Activated B cell treated with CpG ODN at 0.5 μM for 24 hours (primary cell): ENCODE measurements around the gene SHQ1. TPM values are rescaled to one million over a fixed set of nuclear protein-coding genes. Genes with fewer than 3 reads are reported as not detected.

Source experiments
- ATAC-seq: fragments of 200-7000 bp; cut with Tn5 transposase; one replicate; pipeline ENCODE4 v1.10.0; 2021; ENCODE audit warnings: low read depth, mild to moderate bottlenecking, moderate library complexity
- CTCF ChIA-PET: fragments of 350-600 bp; sonication (Branson Sonifier 250); formaldehyde crosslinking; loops from one replicate; lab custom pipeline; 2021; ENCODE audit warnings: antibody characterized with exemption; lab: Charles Lee
- POLR2A ChIA-PET: fragments of 350-600 bp; sonication (Branson Sonifier 250); formaldehyde crosslinking; loops from one replicate; lab custom pipeline; 2021; ENCODE audit warnings: antibody characterized with exemption; lab: Charles Lee
- DNase-seq: peaks from one replicate; pipeline ENCODE4 v3.0.0; 2022
- H3K27ac Mint-ChIP-seq: one replicate; pipeline ENCODE4 v1.8.0; 2020; ENCODE audit warnings: mixed read lengths
- H3K27me3 Mint-ChIP-seq: one replicate; pipeline ENCODE4 v1.8.0; 2021; ENCODE audit warnings: mixed read lengths
- H3K36me3 Mint-ChIP-seq: one replicate; pipeline ENCODE4 v1.8.0; 2021; ENCODE audit warnings: low read depth, mixed read lengths
- H3K4me1 Mint-ChIP-seq: one replicate; pipeline ENCODE4 v1.8.0; 2021; ENCODE audit warnings: mixed read lengths
- H3K4me3 Mint-ChIP-seq: one replicate; pipeline ENCODE4 v1.8.0; 2020; ENCODE audit warnings: mild to moderate bottlenecking, mixed read lengths
- H3K9me3 Mint-ChIP-seq: one replicate; pipeline ENCODE4 v1.8.0; 2020; ENCODE audit warnings: mixed read lengths
- CTCF ChIP-seq: fragments of 200-600 bp; IDR thresholded peaks from one replicate; pipeline ENCODE4 v1.8.0; 2022; ENCODE audit warnings: antibody characterized with exemption, mild to moderate bottlenecking
- intact Hi-C: fragments of 100-400 bp; cut with micrococcal nuclease; formaldehyde crosslinking; loops from one replicate; pipeline ENCODE4 v1.15.1; 2024
- total RNA-seq: library from RNA; stranded (reverse); gene quantifications from 2 replicates; pipeline ENCODE4 v1.2.3, GENCODE V29; 2022

The SHQ1 gene
- total RNA-seq, 1 donor from 2014 or later: 25.3 TPM

DNA sequence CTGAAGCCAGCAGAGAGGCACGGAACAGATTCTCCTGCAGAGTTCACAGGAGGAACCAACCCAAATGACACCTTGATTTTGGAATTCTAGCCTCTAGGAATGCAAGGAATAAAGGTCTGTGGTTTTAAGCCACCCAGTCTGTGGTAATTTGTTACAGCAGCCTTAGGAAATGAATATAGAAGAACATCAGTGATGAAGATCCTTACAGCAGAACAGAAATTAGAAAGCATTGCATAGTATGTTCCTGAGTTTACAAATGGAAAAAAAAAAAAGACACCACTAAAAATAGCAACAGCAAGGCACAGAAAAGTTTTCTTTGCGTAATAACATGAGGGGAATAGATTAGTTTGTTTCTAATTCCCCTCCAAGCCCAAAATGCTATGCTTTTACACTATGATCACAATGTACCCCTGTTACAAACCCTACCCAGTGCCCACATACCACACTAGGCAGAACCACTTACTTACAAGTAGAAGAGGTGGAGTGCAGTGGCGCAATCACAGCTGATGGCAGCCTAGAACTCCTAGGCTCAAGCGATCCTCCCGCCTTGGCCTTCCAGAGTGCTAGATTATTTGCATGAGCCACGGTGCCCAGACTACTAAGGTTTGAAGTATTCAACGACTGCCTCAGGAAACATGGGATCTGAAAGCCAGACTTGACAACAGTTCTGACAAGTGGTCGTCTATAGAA lies 84.3 kb downstream of the SHQ1 start:
- peaks cover 3% of the 10 kb centered on the region for H3K4me1 Mint-ChIP-seq
- TF ChIP-seq CTCF: no peak
- H3K9me3 Mint-ChIP-seq: no peaks in the 10 kb centered on the region
- ChIA-PET POLR2A (no interaction called here), CTCF (no interaction called here)
- peaks cover 28% of the 10 kb centered on the region for H3K36me3 Mint-ChIP-seq
- no peak for DNase-seq
- ATAC-seq: no peak
- no peak overlapping the region for H3K27ac Mint-ChIP-seq
- intact Hi-C loops: no loop called here
- no peak overlapping the region for H3K4me3 Mint-ChIP-seq
- H3K27me3 Mint-ChIP-seq: peaks cover 19% of the 10 kb centered on the region

GRCh38 chr3:72761410-72761809 lies 86.8 kb downstream of the SHQ1 start:
- Mint-ChIP-seq H3K27ac (no peak overlapping the region), H3K9me3 (no peaks in the 10 kb centered on the region), H3K27me3 (peaks cover 25% of the 10 kb centered on the region), H3K36me3 (peaks cover 20% of the 10 kb centered on the region), H3K4me3 (no peak overlapping the region), H3K4me1 (peaks cover 22% of the 10 kb centered on the region)
- ChIA-PET POLR2A (no interaction called here), CTCF (no interaction called here)
- intact Hi-C loops: no loop called here
- DNase-seq (no peak), ATAC-seq (no peak)
- no peak for TF ChIP-seq CTCF

- H3K27ac Mint-ChIP-seq: no peak overlapping the region
- ChIA-PET CTCF (no interaction called here), POLR2A (no interaction called here)
- DNase-seq: no peak
- peaks cover 27% of the 10 kb centered on the region for H3K27me3 Mint-ChIP-seq
- ATAC-seq: no peak
- H3K4me3 Mint-ChIP-seq: no peak overlapping the region
- peaks cover 32% of the 10 kb centered on the region for H3K4me1 Mint-ChIP-seq
- intact Hi-C loops: no loop called here
- no peak for TF ChIP-seq CTCF
- H3K9me3 Mint-ChIP-seq: no peaks in the 10 kb centered on the region
- peaks cover 19% of the 10 kb centered on the region for H3K36me3 Mint-ChIP-seq
Measured at GRCh38 chr3:72760225-72760624, 88.0 kb downstream of the SHQ1 start.

DNA sequence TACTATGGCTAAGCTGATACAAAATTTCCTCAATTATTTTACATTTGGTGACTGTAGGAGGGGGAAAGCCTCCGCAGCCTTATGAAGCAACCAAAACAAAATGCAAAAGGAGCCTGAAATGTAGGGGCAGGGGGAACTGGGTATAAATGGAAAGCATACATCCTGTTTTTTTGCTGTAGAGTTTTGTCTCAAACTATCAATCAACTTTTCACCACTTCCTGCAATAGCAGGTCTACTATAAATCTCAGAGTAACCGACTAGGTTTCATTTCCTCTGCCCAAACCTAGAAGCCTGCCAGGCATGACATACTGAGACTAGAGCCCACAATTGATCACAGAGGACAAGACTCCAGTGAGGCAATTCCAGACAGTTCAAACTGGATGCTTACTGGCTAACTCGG lies 91.3 kb downstream of the SHQ1 start:
- ChIA-PET CTCF (no interaction called here), POLR2A (no interaction called here)
- Mint-ChIP-seq H3K4me3 (peak overlapping the region; percentile 67), H3K36me3 (peaks cover 12% of the 10 kb centered on the region), H3K27me3 (peaks cover 33% of the 10 kb centered on the region), H3K4me1 (peaks cover 32% of the 10 kb centered on the region), H3K27ac (no peak overlapping the region), H3K9me3 (no peaks in the 10 kb centered on the region)
- intact Hi-C loops: loop anchor here (2.0 to 5.0 kb wide), 8 partner anchors 65 to 675 kb away; partner anchors contain the start of genes PPP4R2 and RYBP
- ATAC-seq: peak; percentile 99
- DNase-seq: no peak
- no peak for TF ChIP-seq CTCF

- DNase-seq (no peak), ATAC-seq (no peak)
- ChIA-PET CTCF (interaction anchor here (1.4 kb wide), 1 partner anchor 16 kb away, joined by 3 read pairs; no protein-coding TSS in a partner anchor), POLR2A (no interaction called here)
- H3K9me3 Mint-ChIP-seq: no peaks in the 10 kb centered on the region
- peaks cover 15% of the 10 kb centered on the region for H3K36me3 Mint-ChIP-seq
- no peak overlapping the region for H3K4me3 Mint-ChIP-seq
- H3K27me3 Mint-ChIP-seq: peaks cover 25% of the 10 kb centered on the region
- intact Hi-C loops: no loop called here
- no peak for TF ChIP-seq CTCF
- peaks cover 32% of the 10 kb centered on the region for H3K4me1 Mint-ChIP-seq
- no peak overlapping the region for H3K27ac Mint-ChIP-seq
Measured at GRCh38 chr3:72754582-72754981, 93.7 kb downstream of the SHQ1 start.
